HFFc6 (cell line): ENCODE measurements around the gene ST3GAL3. TPM values are rescaled to one million over a fixed set of nuclear protein-coding genes. Genes with fewer than 3 reads are reported as not detected.

Experiments
- DNase-seq: peaks from one replicate; pipeline ENCODE4 v3.0.0-alpha.2; 2018
- H3K27ac Mint-ChIP-seq: 2 replicates; pipeline ENCODE4 v1.8.0; 2020; ENCODE audit warnings: mild to moderate bottlenecking, mixed read lengths
- H3K27me3 Mint-ChIP-seq: 2 replicates; pipeline ENCODE4 v1.8.0; 2021; ENCODE audit warnings: mild to moderate bottlenecking, moderate library complexity, mixed read lengths; ENCODE audit not compliant: insufficient read depth
- H3K36me3 Mint-ChIP-seq: 2 replicates; pipeline ENCODE4 v1.8.0; 2021; ENCODE audit warnings: low read depth, mixed read lengths
- H3K4me1 Mint-ChIP-seq: 2 replicates; pipeline ENCODE4 v1.8.0; 2020; ENCODE audit warnings: low read depth, mixed read lengths
- H3K4me3 Mint-ChIP-seq: 2 replicates; pipeline ENCODE4 v1.8.0; 2020; ENCODE audit warnings: mild to moderate bottlenecking, moderate library complexity, mixed read lengths
- H3K9me3 Mint-ChIP-seq: 2 replicates; pipeline ENCODE4 v1.8.0; 2020; ENCODE audit warnings: mild to moderate bottlenecking, mixed read lengths
- CTCF ChIP-seq: fragments of 200-600 bp; sonication (generic); IDR thresholded peaks from 2 replicates; pipeline ENCODE4 v1.5.0; 2021; ENCODE audit warnings: antibody characterized with exemption, mild to moderate bottlenecking
- total RNA-seq, 6 experiments: library from RNA; stranded (reverse); fragmentation: NEBNext Ultra II Directional; extraction: Animal tissue kit (Norgen Biotek cat#: 25700); gene quantifications; 2 replicates in 1 of 6; 3 replicates in 5 of 6; pipeline ENCODE4 v1.2.3, GENCODE V29; 2021

Gene ST3GAL3
- total RNA-seq, 6 experiments from 2014 or later: 15.2 to 22.3 (median 18.0) TPM

- Mint-ChIP-seq H3K4me3 (no peak overlapping the region), H3K27ac (peak overlapping the region; percentile 64), H3K9me3 (no peaks in the 10 kb centered on the region), H3K27me3 (peaks cover 4% of the 10 kb centered on the region), H3K4me1 (peaks cover 34% of the 10 kb centered on the region), H3K36me3 (peaks cover 67% of the 10 kb centered on the region)
- DNase-seq: no peak
- TF ChIP-seq CTCF: no peak
Measured at GRCh38 chr1:43668956-43669355, 38.4 kb upstream of the ST3GAL3 start.

- peaks cover 63% of the 10 kb centered on the region for H3K36me3 Mint-ChIP-seq
- H3K9me3 Mint-ChIP-seq: no peaks in the 10 kb centered on the region
- no peak for TF ChIP-seq CTCF
- DNase-seq: no peak
- peaks cover 4% of the 10 kb centered on the region for H3K27me3 Mint-ChIP-seq
- peaks cover 34% of the 10 kb centered on the region for H3K4me1 Mint-ChIP-seq
- no peak overlapping the region for H3K27ac Mint-ChIP-seq
- no peak overlapping the region for H3K4me3 Mint-ChIP-seq
Measured at GRCh38 chr1:43669878-43670277, 37.5 kb upstream of the ST3GAL3 start.

- TF ChIP-seq CTCF: no peak
- Mint-ChIP-seq H3K36me3 (peaks cover 63% of the 10 kb centered on the region), H3K9me3 (no peaks in the 10 kb centered on the region), H3K27me3 (peaks cover 4% of the 10 kb centered on the region), H3K27ac (peak overlapping the region; percentile 75), H3K4me3 (no peak overlapping the region), H3K4me1 (peaks cover 34% of the 10 kb centered on the region)
- DNase-seq: no peak
Measured at GRCh38 chr1:43671193-43671592, 36.1 kb upstream of the ST3GAL3 start.

GRCh38 chr1:43671626-43672330, 35.6 kb upstream of the ST3GAL3 start:
- no peak for TF ChIP-seq CTCF
- H3K9me3 Mint-ChIP-seq: no peaks in the 10 kb centered on the region
- H3K36me3 Mint-ChIP-seq: peaks cover 57% of the 10 kb centered on the region
- H3K27me3 Mint-ChIP-seq: peaks cover 4% of the 10 kb centered on the region
- H3K4me3 Mint-ChIP-seq: peak overlapping the region; percentile 15; the same call in 1 of the 2 replicates
- peaks cover 34% of the 10 kb centered on the region for H3K4me1 Mint-ChIP-seq
- H3K27ac Mint-ChIP-seq: peak overlapping the region; percentile 75
- peak; percentile 70 for DNase-seq

GRCh38 chr1:43673261-43673660, 34.1 kb upstream of the ST3GAL3 start:
- Mint-ChIP-seq H3K4me3 (no peak overlapping the region), H3K36me3 (peaks cover 56% of the 10 kb centered on the region), H3K27me3 (peaks cover 8% of the 10 kb centered on the region), H3K4me1 (peaks cover 37% of the 10 kb centered on the region), H3K9me3 (no peaks in the 10 kb centered on the region), H3K27ac (peak overlapping the region; percentile 6; the same call in 1 of the 2 replicates)
- TF ChIP-seq CTCF: no peak
- DNase-seq: no peak
